Astrocyte (in vitro differentiated cells and primary cell): Measurements from ENCODE around the gene CHST3. TPM values are rescaled to one million over a fixed set of nuclear protein-coding genes. Genes with fewer than 3 reads are reported as not detected.

Source experiments
- DNase-seq: peaks from one replicate; pipeline ENCODE4 v3.0.0-alpha.2; 2010; ENCODE audit warnings: low read depth
- FAIRE-seq: peaks from 2 replicates; lab custom pipeline; 2011; peaks lifted over from hg19 to GRCh38; lab: Jason Lieb, UNC
- H2AFZ ChIP-seq: 2 replicates; pipeline ENCODE4 v1.6.0; 2012; ENCODE audit warnings: low read depth, low read length, inconsistent platforms
- H3K27ac ChIP-seq: 2 replicates; pipeline ENCODE4 v1.5.1; 2011; ENCODE audit warnings: low read depth, low read length, inconsistent platforms
- H3K27me3 ChIP-seq: 2 replicates; pipeline ENCODE4 v1.6.0; 2011; ENCODE audit warnings: low read length, inconsistent platforms; ENCODE audit not compliant: insufficient read depth
- H3K36me3 ChIP-seq: 2 replicates; pipeline ENCODE4 v1.5.1; 2011; ENCODE audit warnings: low read length, inconsistent platforms; ENCODE audit not compliant: insufficient read depth
- H3K4me1 ChIP-seq: 2 replicates; pipeline ENCODE4 v1.5.1; 2011; ENCODE audit warnings: low read length, inconsistent platforms; ENCODE audit not compliant: insufficient read depth
- H3K4me2 ChIP-seq: 2 replicates; pipeline ENCODE4 v1.6.0; 2012; ENCODE audit warnings: low read length, inconsistent platforms
- H3K4me3 ChIP-seq: 2 replicates; pipeline ENCODE4 v1.5.1; 2011; ENCODE audit warnings: low read depth, mild to moderate bottlenecking, low read length, inconsistent platforms; ENCODE audit not compliant: insufficient read depth
- H3K79me2 ChIP-seq: 2 replicates; pipeline ENCODE4 v1.6.0; 2012; ENCODE audit warnings: mild to moderate bottlenecking, low read length, inconsistent platforms; ENCODE audit not compliant: insufficient read depth
- H3K9ac ChIP-seq: 2 replicates; pipeline ENCODE4 v1.6.0; 2012; ENCODE audit warnings: mild to moderate bottlenecking, low read length, inconsistent platforms
- H3K9me3 ChIP-seq: 2 replicates; pipeline ENCODE4 v1.5.1; 2012; ENCODE audit warnings: low read depth, mild to moderate bottlenecking, low read length, inconsistent platforms; ENCODE audit not compliant: insufficient read depth
- H4K20me1 ChIP-seq: 2 replicates; pipeline ENCODE4 v1.6.0; 2012; ENCODE audit warnings: low read length, inconsistent platforms; ENCODE audit not compliant: insufficient read depth
- H3K27ac Mint-ChIP-seq: one replicate; pipeline ENCODE4 v1.8.0; 2021; ENCODE audit warnings: mild to moderate bottlenecking, mixed read lengths; ENCODE audit not compliant: unreplicated experiment
- H3K27me3 Mint-ChIP-seq: one replicate; pipeline ENCODE4 v1.8.0; 2021; ENCODE audit warnings: low read depth, mixed read lengths; ENCODE audit not compliant: unreplicated experiment
- H3K36me3 Mint-ChIP-seq: one replicate; pipeline ENCODE4 v1.8.0; 2021; ENCODE audit warnings: low read depth, mixed read lengths; ENCODE audit not compliant: unreplicated experiment
- H3K4me1 Mint-ChIP-seq: one replicate; pipeline ENCODE4 v1.8.0; 2021; ENCODE audit warnings: low read depth, mixed read lengths; ENCODE audit not compliant: unreplicated experiment
- H3K4me3 Mint-ChIP-seq: one replicate; pipeline ENCODE4 v1.8.0; 2021; ENCODE audit warnings: mild to moderate bottlenecking, moderate library complexity, mixed read lengths; ENCODE audit not compliant: unreplicated experiment
- H3K9me3 Mint-ChIP-seq: one replicate; pipeline ENCODE4 v1.8.0; 2021; ENCODE audit warnings: mild to moderate bottlenecking, mixed read lengths; ENCODE audit not compliant: unreplicated experiment
- CTCF ChIP-seq: IDR thresholded peaks from 2 replicates; pipeline ENCODE4 v1.5.1; 2011; ENCODE audit warnings: low read depth, mild to moderate bottlenecking, inconsistent platforms, low read length, moderate library complexity; ENCODE audit not compliant: insufficient read depth
- EZH2 ChIP-seq: IDR thresholded peaks from 2 replicates; pipeline ENCODE4 v1.6.1; 2012; ENCODE audit warnings: mild to moderate bottlenecking, low read length, inconsistent platforms; ENCODE audit not compliant: insufficient read depth
- total RNA-seq: library from RNA; stranded (reverse); gene quantifications from 2 replicates; pipeline ENCODE4 v1.2.1, GENCODE V29; 2021

The CHST3 gene
- total RNA-seq, 1 donor from 2014 or later = 43.5 TPM

GRCh38 chr10:71938211-71938610 is 26.0 kb upstream of the CHST3 start:
- Mint-ChIP-seq H3K36me3 (peaks cover 2% of the 10 kb centered on the region), H3K4me3 (no peak overlapping the region), H3K27ac (no peak overlapping the region), H3K27me3 (peaks cover 8% of the 10 kb centered on the region), H3K4me1 (no peaks in the 10 kb centered on the region), H3K9me3 (peaks cover 45% of the 10 kb centered on the region)
- no peaks in the 10 kb centered on the region for H4K20me1 ChIP-seq
- no peak overlapping the region for H3K4me3 ChIP-seq
- no peak for TF ChIP-seq CTCF
- no peak for TF ChIP-seq EZH2
- H3K4me2 ChIP-seq = no peak overlapping the region
- DNase-seq = no peak
- no peak overlapping the region for H3K27ac ChIP-seq
- H3K9ac ChIP-seq = no peak overlapping the region
- H3K9me3 ChIP-seq = no peaks in the 10 kb centered on the region
- FAIRE-seq = no peak
- H3K4me1 ChIP-seq = no peaks in the 10 kb centered on the region
- H3K36me3 ChIP-seq = no peaks in the 10 kb centered on the region
- no peaks in the 10 kb centered on the region for H3K27me3 ChIP-seq
- no peak overlapping the region for H2AFZ ChIP-seq
- no peaks in the 10 kb centered on the region for H3K79me2 ChIP-seq

DNA sequence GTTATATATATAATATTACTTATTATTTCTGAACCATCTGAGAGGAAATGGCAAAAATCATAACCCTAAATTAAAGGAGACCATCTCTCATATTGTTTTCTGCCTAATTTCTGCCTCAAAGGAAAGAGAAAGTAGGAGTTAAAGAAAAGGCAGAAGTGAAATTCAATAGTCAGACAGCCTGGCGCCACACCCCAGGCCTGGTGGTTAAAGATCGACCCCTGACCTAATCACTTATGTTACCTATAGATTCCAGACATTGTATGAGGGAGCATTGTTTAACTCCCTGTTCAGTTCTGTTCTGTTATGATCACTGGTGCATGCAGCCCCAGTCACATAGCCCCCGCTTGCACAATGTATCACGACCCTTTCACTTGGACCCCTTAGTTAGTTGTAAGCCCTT is 24.9 kb upstream of the CHST3 start:
- no peaks in the 10 kb centered on the region for H3K4me1 Mint-ChIP-seq
- no peaks in the 10 kb centered on the region for H3K79me2 ChIP-seq
- no peak overlapping the region for H3K27ac ChIP-seq
- H3K4me1 ChIP-seq = no peaks in the 10 kb centered on the region
- no peaks in the 10 kb centered on the region for H3K36me3 ChIP-seq
- peaks cover 7% of the 10 kb centered on the region for H3K9me3 ChIP-seq
- no peak for TF ChIP-seq CTCF
- no peak for TF ChIP-seq EZH2
- H3K4me3 ChIP-seq = no peak overlapping the region
- H3K9me3 Mint-ChIP-seq = peaks cover 39% of the 10 kb centered on the region
- no peaks in the 10 kb centered on the region for H4K20me1 ChIP-seq
- FAIRE-seq (no peak), DNase-seq (no peak)
- no peak overlapping the region for H2AFZ ChIP-seq
- H3K27me3 Mint-ChIP-seq = peaks cover 5% of the 10 kb centered on the region
- no peaks in the 10 kb centered on the region for H3K27me3 ChIP-seq
- H3K9ac ChIP-seq = no peak overlapping the region
- H3K4me3 Mint-ChIP-seq = no peak overlapping the region
- no peak overlapping the region for H3K4me2 ChIP-seq
- H3K27ac Mint-ChIP-seq = no peak overlapping the region
- peaks cover 2% of the 10 kb centered on the region for H3K36me3 Mint-ChIP-seq

DNA sequence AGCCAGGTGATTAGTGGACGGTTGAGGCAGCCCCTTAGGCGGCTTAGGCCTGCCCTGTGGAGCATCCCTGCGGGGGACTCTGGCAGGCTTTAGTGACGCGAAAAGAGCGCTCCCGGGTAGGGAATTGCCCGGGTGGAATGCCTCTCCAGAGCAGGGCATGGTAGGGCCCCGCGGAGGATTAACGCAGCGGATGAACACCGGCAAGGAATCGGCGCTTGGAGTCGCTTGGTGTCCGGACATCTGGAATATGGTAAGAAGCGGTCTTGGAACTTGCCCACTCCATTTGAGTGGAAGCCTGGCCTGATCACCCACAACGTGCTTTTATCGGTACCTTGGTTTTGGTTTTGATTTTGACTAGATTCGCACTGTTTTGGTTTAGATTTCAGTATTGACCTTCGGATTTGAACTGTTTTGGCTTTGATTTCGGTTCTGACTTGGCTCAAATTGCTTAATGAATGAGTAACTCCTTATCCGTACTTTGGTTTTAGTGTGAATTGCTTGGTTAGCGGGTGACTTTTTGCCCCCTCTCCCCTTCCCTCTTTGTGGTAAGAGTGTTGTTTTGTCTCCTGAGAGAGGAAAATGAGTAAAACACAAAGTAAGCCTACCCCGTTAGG is 24.2 kb upstream of the CHST3 start:
- no peak overlapping the region for H2AFZ ChIP-seq
- TF ChIP-seq EZH2 (no peak), CTCF (no peak)
- no peak overlapping the region for H3K27ac Mint-ChIP-seq

More for the DNA sequence above, 24.2 kb upstream of the CHST3 start:
- Histone ChIP-seq H3K27me3 (no peaks in the 10 kb centered on the region), H3K4me1 (no peaks in the 10 kb centered on the region), H3K79me2 (no peaks in the 10 kb centered on the region), H3K4me3 (no peak overlapping the region), H3K9ac (no peak overlapping the region), H3K9me3 (peaks cover 8% of the 10 kb centered on the region), H4K20me1 (no peaks in the 10 kb centered on the region), H3K4me2 (no peak overlapping the region), H3K27ac (no peak overlapping the region), H3K36me3 (no peaks in the 10 kb centered on the region)
- DNase-seq (no peak), FAIRE-seq (no peak)
- H3K4me1 Mint-ChIP-seq = no peaks in the 10 kb centered on the region
- no peak overlapping the region for H3K4me3 Mint-ChIP-seq
- peaks cover 39% of the 10 kb centered on the region for H3K9me3 Mint-ChIP-seq
- H3K36me3 Mint-ChIP-seq = peaks cover 2% of the 10 kb centered on the region
- peaks cover 5% of the 10 kb centered on the region for H3K27me3 Mint-ChIP-seq
